Caco-2 (cell line): ENCODE measurements around the gene DYRK2. TPM values are rescaled to one million over a fixed set of nuclear protein-coding genes. Genes with fewer than 3 reads are reported as not detected.

ENCODE experiments used
- BruUV-seq: library from RNA; stranded (reverse); fragments of 400-500 nt; replicated peaks from 2 replicates; lab custom pipeline; 2021; lab: Mats Ljungman, UMichigan
- CTCF ChIA-PET: fragments of 300-600 bp; sonication (Branson Sonifier 250); formaldehyde crosslinking; loops from one replicate; lab custom pipeline; 2022; ENCODE audit warnings: antibody characterized with exemption; lab: Charles Lee
- POLR2A ChIA-PET: fragments of 300-600 bp; sonication (Branson Sonifier 250); formaldehyde crosslinking; loops from one replicate; lab custom pipeline; 2022; ENCODE audit warnings: antibody characterized with exemption; lab: Charles Lee
- DNase-seq, 2 experiments: peaks; one replicate each; pipeline versions ENCODE4 v3.0.0 to v3.0.0-alpha.2; 2020 to 2022
- H3K27me3 ChIP-seq: replicated peaks from 2 replicates; pipeline ENCODE4 v1.6.0; 2011; ENCODE audit warnings: low read length; ENCODE audit not compliant: control insufficient read depth, insufficient read depth
- H3K36me3 ChIP-seq: 2 replicates; pipeline ENCODE4 v1.5.1; 2011; ENCODE audit warnings: low read length; ENCODE audit not compliant: control insufficient read depth, insufficient read depth
- H3K4me1 ChIP-seq: fragments of 250-450 bp; sonication (Bioruptor Pico); 2 replicates; pipeline ENCODE4 v1.5.1; 2020; ENCODE audit warnings: mild to moderate bottlenecking
- H3K4me3 ChIP-seq: 2 replicates; pipeline ENCODE4 v1.5.1; 2011; ENCODE audit warnings: low read depth, mild to moderate bottlenecking, control low read depth, low read length
- H3K9me3 ChIP-seq: fragments of 250-450 bp; sonication (Bioruptor Pico); 2 replicates; pipeline ENCODE4 v1.5.1; 2020; ENCODE audit warnings: mild to moderate bottlenecking, moderate library complexity
- H3K27ac Mint-ChIP-seq: one replicate; pipeline ENCODE4 v1.8.0; 2022; ENCODE audit warnings: mixed read lengths; ENCODE audit not compliant: unreplicated experiment
- H3K27me3 Mint-ChIP-seq: one replicate; pipeline ENCODE4 v1.8.0; 2022; ENCODE audit warnings: mixed read lengths; ENCODE audit not compliant: insufficient read depth, unreplicated experiment
- H3K36me3 Mint-ChIP-seq: one replicate; pipeline ENCODE4 v1.8.0; 2022; ENCODE audit warnings: mild to moderate bottlenecking, mixed read lengths; ENCODE audit not compliant: insufficient read depth, unreplicated experiment
- H3K4me1 Mint-ChIP-seq: one replicate; pipeline ENCODE4 v1.8.0; 2022; ENCODE audit warnings: low read depth, mixed read lengths; ENCODE audit not compliant: unreplicated experiment
- H3K4me3 Mint-ChIP-seq: one replicate; pipeline ENCODE4 v1.8.0; 2022; ENCODE audit warnings: mild to moderate bottlenecking, moderate library complexity, mixed read lengths; ENCODE audit not compliant: unreplicated experiment
- H3K9me3 Mint-ChIP-seq: one replicate; pipeline ENCODE4 v1.8.0; 2022; ENCODE audit warnings: mixed read lengths; ENCODE audit not compliant: unreplicated experiment
- intact Hi-C: fragments of 100-400 bp; cut with micrococcal nuclease; formaldehyde crosslinking; loops from one replicate; pipeline ENCODE4 v1.10.0; 2022; ENCODE audit not compliant: unreplicated experiment
- total RNA-seq: library from RNA; stranded (reverse); gene quantifications from 2 replicates; pipeline ENCODE4 v1.2.3, GENCODE V29; 2022
- TF ChIP-seq, protein P1 (sequence below), 2 experiments: fragments of 200-600 bp in 1 of 2; IDR thresholded peaks; 1 replicate in 1 of 2; 2 replicates in 1 of 2; pipeline versions ENCODE4 v1.5.1 to v1.8.0; 2011 to 2022; ENCODE audit warnings: antibody characterized with exemption in 1 of 2, control low read depth in 1 of 2, inconsistent platforms in 1 of 2, low read depth in 1 of 2, low read length in 1 of 2, mild to moderate bottlenecking in 1 of 2, moderate library complexity in 1 of 2; ENCODE audit not compliant: insufficient read depth in 1 of 2, severe bottlenecking in 1 of 2, unreplicated experiment in 1 of 2

Gene DYRK2
- total RNA-seq, 1 experiment from 2014 or later, result 24.6 TPM

- H3K4me1 Mint-ChIP-seq, result peaks cover 11% of the 10 kb centered on the region
- ChIA-PET POLR2A (no interaction called here), CTCF (no interaction called here)
- H3K4me3 Mint-ChIP-seq, result no peak overlapping the region
- H3K27ac Mint-ChIP-seq, result no peak overlapping the region
- Histone ChIP-seq H3K9me3 (no peaks in the 10 kb centered on the region), H3K4me3 (no peak overlapping the region), H3K27me3 (no peaks in the 10 kb centered on the region), H3K36me3 (no peaks in the 10 kb centered on the region), H3K4me1 (peaks cover 1% of the 10 kb centered on the region; the same call in 1 of the 2 replicates)
- TF ChIP-seq, protein P1, sequence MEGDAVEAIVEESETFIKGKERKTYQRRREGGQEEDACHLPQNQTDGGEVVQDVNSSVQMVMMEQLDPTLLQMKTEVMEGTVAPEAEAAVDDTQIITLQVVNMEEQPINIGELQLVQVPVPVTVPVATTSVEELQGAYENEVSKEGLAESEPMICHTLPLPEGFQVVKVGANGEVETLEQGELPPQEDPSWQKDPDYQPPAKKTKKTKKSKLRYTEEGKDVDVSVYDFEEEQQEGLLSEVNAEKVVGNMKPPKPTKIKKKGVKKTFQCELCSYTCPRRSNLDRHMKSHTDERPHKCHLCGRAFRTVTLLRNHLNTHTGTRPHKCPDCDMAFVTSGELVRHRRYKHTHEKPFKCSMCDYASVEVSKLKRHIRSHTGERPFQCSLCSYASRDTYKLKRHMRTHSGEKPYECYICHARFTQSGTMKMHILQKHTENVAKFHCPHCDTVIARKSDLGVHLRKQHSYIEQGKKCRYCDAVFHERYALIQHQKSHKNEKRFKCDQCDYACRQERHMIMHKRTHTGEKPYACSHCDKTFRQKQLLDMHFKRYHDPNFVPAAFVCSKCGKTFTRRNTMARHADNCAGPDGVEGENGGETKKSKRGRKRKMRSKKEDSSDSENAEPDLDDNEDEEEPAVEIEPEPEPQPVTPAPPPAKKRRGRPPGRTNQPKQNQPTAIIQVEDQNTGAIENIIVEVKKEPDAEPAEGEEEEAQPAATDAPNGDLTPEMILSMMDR (IDR thresholded peaks at IDR 0.05; ENCODE audit: insufficient read depth in 1 of 2, low read depth in 1 of 2, low read length in 1 of 2, severe bottlenecking in 1 of 2, unreplicated experiment in 1 of 2), result no peak
- intact Hi-C loops, result no loop called here
- peaks cover 5% of the 10 kb centered on the region for H3K36me3 Mint-ChIP-seq
- no TSS peak for BruUV-seq
- no peak for DNase-seq
- no peaks in the 10 kb centered on the region for H3K9me3 Mint-ChIP-seq
- no peaks in the 10 kb centered on the region for H3K27me3 Mint-ChIP-seq
These were observed 55.5 kb downstream of the DYRK2 start for GRCh38 chr12:67704071-67704470.

DNA sequence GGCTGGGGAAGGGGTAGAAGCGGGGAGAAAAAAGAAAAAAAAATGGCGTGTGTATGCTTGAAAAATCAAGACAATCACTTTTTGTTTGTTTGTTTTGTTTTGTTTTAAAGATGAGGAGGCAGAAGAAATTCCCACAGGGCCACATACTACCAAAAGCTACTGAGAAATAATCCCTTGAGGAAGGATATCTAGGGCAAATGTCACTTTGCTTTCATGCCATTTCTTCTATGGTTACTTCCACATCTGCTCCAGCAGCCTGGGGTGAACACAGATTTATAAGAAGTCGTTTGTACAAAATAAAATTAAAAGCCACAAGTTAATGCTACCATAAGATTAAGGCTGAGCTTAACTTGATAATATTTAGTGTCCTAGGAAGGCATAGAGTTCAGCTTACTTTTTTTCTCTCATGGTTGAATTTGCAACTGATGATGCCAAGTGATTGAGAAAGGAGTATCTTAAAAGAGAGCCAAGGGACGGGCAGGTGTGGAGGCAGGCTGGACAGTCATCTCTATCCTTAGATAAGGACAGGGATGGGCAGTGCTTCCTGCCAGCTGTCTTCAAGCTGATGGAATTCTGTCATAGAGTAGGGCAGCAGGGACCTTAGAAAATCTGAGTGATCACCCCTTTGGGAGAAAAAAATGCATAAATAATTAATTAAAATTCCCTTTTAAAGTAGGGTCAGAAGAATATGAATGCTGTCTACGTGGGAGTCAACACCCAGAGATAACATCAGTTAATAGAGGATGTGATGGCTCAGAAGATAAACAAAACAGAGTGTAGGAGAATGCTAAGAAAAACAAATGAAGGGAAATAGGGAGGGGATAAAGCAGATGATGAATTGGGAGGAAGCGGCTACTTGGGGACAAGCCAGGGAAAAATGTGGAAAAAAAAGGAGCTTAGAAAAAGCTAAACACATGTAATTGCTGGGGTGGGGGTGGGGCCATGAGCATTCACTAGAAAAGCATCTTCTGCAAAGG is 57.1 kb downstream of the DYRK2 start:
- H3K36me3 Mint-ChIP-seq, result peaks cover 7% of the 10 kb centered on the region
- peaks cover 20% of the 10 kb centered on the region for H3K4me1 Mint-ChIP-seq
- intact Hi-C loops, result no loop called here
- CTCF ChIA-PET, result no interaction called here
- H3K27me3 ChIP-seq, result no peaks in the 10 kb centered on the region
- no peaks in the 10 kb centered on the region for H3K9me3 Mint-ChIP-seq
- H3K27ac Mint-ChIP-seq, result no peak overlapping the region
- no peak overlapping the region for H3K4me3 Mint-ChIP-seq
- H3K4me3 ChIP-seq, result no peak overlapping the region
- POLR2A ChIA-PET, result no interaction called here
- H3K36me3 ChIP-seq, result no peaks in the 10 kb centered on the region
- BruUV-seq, result no TSS peak
- DNase-seq, result no peak
- no peaks in the 10 kb centered on the region for H3K9me3 ChIP-seq
- H3K27me3 Mint-ChIP-seq, result no peaks in the 10 kb centered on the region
- TF ChIP-seq, protein P1 (IDR thresholded peaks at IDR 0.05; ENCODE audit: insufficient read depth in 1 of 2, low read depth in 1 of 2, low read length in 1 of 2, severe bottlenecking in 1 of 2, unreplicated experiment in 1 of 2), result no peak
- H3K4me1 ChIP-seq, result peaks cover 17% of the 10 kb centered on the region

- Mint-ChIP-seq H3K9me3 (peaks cover 9% of the 10 kb centered on the region), H3K4me1 (peaks cover 33% of the 10 kb centered on the region), H3K4me3 (no peak overlapping the region), H3K27me3 (no peaks in the 10 kb centered on the region), H3K27ac (peak overlapping the region; percentile 90), H3K36me3 (peaks cover 18% of the 10 kb centered on the region)
- intact Hi-C loops, result no loop called here
- no peaks in the 10 kb centered on the region for H3K9me3 ChIP-seq
- ChIA-PET POLR2A (no interaction called here), CTCF (no interaction called here)
- no TSS peak for BruUV-seq
- H3K4me1 ChIP-seq, result peaks cover 33% of the 10 kb centered on the region
- TF ChIP-seq, protein P1 (IDR thresholded peaks at IDR 0.05; ENCODE audit: insufficient read depth in 1 of 2, low read depth in 1 of 2, low read length in 1 of 2, severe bottlenecking in 1 of 2, unreplicated experiment in 1 of 2), result no peak
- no peaks in the 10 kb centered on the region for H3K27me3 ChIP-seq
- H3K4me3 ChIP-seq, result no peak overlapping the region
- no peak for DNase-seq
- no peaks in the 10 kb centered on the region for H3K36me3 ChIP-seq
These were observed 60.9 kb downstream of the DYRK2 start for GRCh38 chr12:67709367-67709954.
